Endothelial cell of umbilical vein (primary cell): ENCODE measurements around the gene MACROD2. TPM values are rescaled to one million over a fixed set of nuclear protein-coding genes. Genes with fewer than 3 reads are reported as not detected.

ENCODE experiments used
- BruUV-seq: library from RNA; stranded (reverse); fragments of 400-500 nt; replicated peaks from 2 replicates; lab custom pipeline; 2021; lab: Mats Ljungman, UMichigan
- CTCF ChIA-PET: fragments of 300-600, 350-600 bp; sonication (Branson Sonifier 250); formaldehyde crosslinking; loops from one replicate; lab custom pipeline; 2021; ENCODE audit warnings: antibody characterized with exemption, inconsistent platforms; lab: Charles Lee
- POLR2A ChIA-PET: fragments of 300-600, 350-600 bp; sonication (Branson Sonifier 250); formaldehyde crosslinking; loops from one replicate; lab custom pipeline; 2021; ENCODE audit warnings: antibody characterized with exemption, inconsistent platforms; lab: Charles Lee
- DNase-seq: peaks from one replicate; pipeline ENCODE4 v3.0.0-alpha.2; 2011; ENCODE audit warnings: low read depth, low spot score
- FAIRE-seq: peaks from 2 replicates; lab custom pipeline; 2011; peaks lifted over from hg19 to GRCh38; lab: Jason Lieb, UNC
- H2AFZ ChIP-seq: 2 replicates; pipeline ENCODE4 v1.6.0; 2012; ENCODE audit warnings: low read depth, low read length, control low read depth, inconsistent platforms
- H3K27ac ChIP-seq: 2 replicates; pipeline ENCODE4 v1.5.1; 2011; ENCODE audit warnings: low read depth, mild to moderate bottlenecking, control low read depth, low read length, moderate library complexity; ENCODE audit not compliant: insufficient read depth
- H3K27me3 ChIP-seq, 2 experiments: 2 replicates each; pipeline versions ENCODE4 v1.6.0 to v1.6.1; 2011; ENCODE audit warnings: low read length in 2 of 2, mixed read lengths in 1 of 2; ENCODE audit not compliant: control insufficient read depth in 2 of 2, insufficient read depth in 2 of 2
- H3K36me3 ChIP-seq, 2 experiments: 2 replicates in 1 of 2; 3 replicates in 1 of 2; pipeline ENCODE4 v1.5.1; 2011; ENCODE audit warnings: low read length in 2 of 2, mild to moderate bottlenecking in 1 of 2, moderate library complexity in 1 of 2; ENCODE audit not compliant: control insufficient read depth in 2 of 2, insufficient read depth in 2 of 2; ENCODE audit errors: extremely low read depth in 1 of 2
- H3K4me1 ChIP-seq: 3 replicates; pipeline ENCODE4 v1.5.1; 2011; ENCODE audit warnings: mild to moderate bottlenecking, low read length; ENCODE audit not compliant: control insufficient read depth, insufficient read depth; ENCODE audit errors: extremely low read depth
- H3K4me2 ChIP-seq: 2 replicates; pipeline ENCODE4 v1.6.1; 2011; ENCODE audit warnings: low read length, control low read depth, mixed read lengths; ENCODE audit not compliant: insufficient read depth
- H3K4me3 ChIP-seq, 3 experiments: fragments of 200-600 bp in 1 of 3; sonication (generic), shearing (Covaris generic) in 1 of 3; replicated peaks in 1 of 3; 2 replicates each; pipeline ENCODE4 v1.5.1; 2011 to 2016; ENCODE audit warnings: control low read depth in 3 of 3, low read length in 3 of 3, mild to moderate bottlenecking in 2 of 3, inconsistent platforms in 1 of 3, low read depth in 1 of 3, moderate library complexity in 1 of 3; ENCODE audit not compliant: insufficient read depth in 1 of 3
- H3K79me2 ChIP-seq: 2 replicates; pipeline ENCODE4 v1.6.0; 2012; ENCODE audit warnings: low read length, inconsistent platforms; ENCODE audit not compliant: control insufficient read depth, insufficient read depth
- H3K9ac ChIP-seq: replicated peaks from 2 replicates; pipeline ENCODE3; 2011; ENCODE audit warnings: low read length, control low read depth; ENCODE audit not compliant: insufficient read depth; ENCODE audit errors: extremely low read depth
- H3K9me1 ChIP-seq: replicated peaks from 3 replicates; pipeline ENCODE4 v1.6.0; 2011; ENCODE audit warnings: mild to moderate bottlenecking, low read length; ENCODE audit not compliant: control insufficient read depth, insufficient read depth; ENCODE audit errors: extremely low read depth
- H3K9me3 ChIP-seq: replicated peaks from 2 replicates; pipeline ENCODE4 v1.5.1; 2012; ENCODE audit warnings: low read length, inconsistent platforms; ENCODE audit not compliant: control insufficient read depth, insufficient read depth
- H4K20me1 ChIP-seq: replicated peaks from 2 replicates; pipeline ENCODE3; 2011; ENCODE audit warnings: mild to moderate bottlenecking, low read length; ENCODE audit not compliant: control insufficient read depth, insufficient read depth; ENCODE audit errors: extremely low read depth
- GATA2 ChIP-seq: IDR thresholded peaks from 2 replicates; pipeline ENCODE4 v1.7.0; 2011; ENCODE audit warnings: low read depth, mild to moderate bottlenecking, moderate library complexity, mixed read lengths, low read length; ENCODE audit not compliant: insufficient read length, insufficient read depth
- JUN ChIP-seq: IDR thresholded peaks from 2 replicates; pipeline ENCODE4 v1.6.1; 2011; ENCODE audit warnings: borderline replicate concordance, low read depth; ENCODE audit not compliant: insufficient read length, insufficient read depth
- MYC ChIP-seq: IDR thresholded peaks from one replicate; pipeline ENCODE4 v1.6.1; 2011; ENCODE audit warnings: mild to moderate bottlenecking, low read depth, low read length
- POLR2AphosphoS5 ChIP-seq: IDR thresholded peaks from 2 replicates; pipeline ENCODE4 v1.6.1; 2012; ENCODE audit warnings: low read depth, mild to moderate bottlenecking, control low read depth, low read length, moderate library complexity; ENCODE audit not compliant: insufficient read depth
- dilution Hi-C: fragments of 300-500 bp; cut with MboI; formaldehyde crosslinking; loops from one replicate; pipeline ENCODE4 v1.15.0; 2019; ENCODE audit warnings: low sequenced_read_pairs; ENCODE audit not compliant: extremely low pct_ligation_motif_present
- intact Hi-C: fragments of 100-400 bp; cut with micrococcal nuclease; formaldehyde crosslinking; loops from one replicate; pipeline ENCODE4 v1.10.0; 2022
- polyA plus RNA-seq, 4 experiments: library from polyadenylated mRNA; depleted of rRNA in 3 of 4; stranded (reverse) in 3 of 4; unstranded in 1 of 4; fragments of >200 nt; gene quantifications; 2 replicates each; pipeline versions ENCODE4 v1.2.1 to v1.2.3, GENCODE V29; 2011 to 2012; ENCODE audit warnings: missing spikeins in 1 of 4
- total RNA-seq: library from RNA; stranded (reverse); gene quantifications from 2 replicates; pipeline ENCODE4 v1.2.3, GENCODE V29; 2021
- TF ChIP-seq, protein P1 (sequence below), 2 donors: IDR thresholded peaks; 1 replicate in 1 of 2; 2 replicates in 1 of 2; pipeline ENCODE4 v1.5.1; 2011; ENCODE audit warnings: low read length in 2 of 2, mild to moderate bottlenecking in 2 of 2, moderate library complexity in 2 of 2, control low read depth in 1 of 2, inconsistent platforms in 1 of 2, low read depth in 1 of 2; ENCODE audit not compliant: insufficient read depth in 1 of 2; ENCODE audit errors: extremely low read depth in 1 of 2

MACROD2 gene
- total and polyA plus RNA-seq, 2 donors (not counting 3 experiments of a cell fraction or from before 2014, with no cell fraction given), result 0.11 to 0.73 TPM

DNA sequence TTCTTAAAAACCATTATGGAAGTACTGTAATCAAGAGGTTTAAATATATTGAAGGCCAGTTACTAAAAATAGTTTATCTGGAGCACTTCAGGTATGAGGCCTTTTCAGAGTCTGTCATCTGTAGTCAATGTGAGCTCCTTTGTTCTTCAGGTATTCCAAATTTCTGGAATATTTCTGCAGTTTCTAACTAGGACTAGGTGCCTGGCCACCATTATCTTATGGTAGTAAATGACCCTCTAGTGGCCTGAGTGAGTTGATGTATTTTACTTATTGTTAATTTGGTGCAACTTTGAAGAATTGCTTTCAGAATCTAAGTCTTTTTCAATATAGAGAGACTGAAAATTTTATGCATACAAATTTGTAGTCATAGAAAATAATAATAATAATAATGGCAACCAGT, 437.3 kb downstream of the MACROD2 start:
- H3K36me3 ChIP-seq, result no peaks in the 10 kb centered on the region
- no peak overlapping the region for H3K9ac ChIP-seq
- DNase-seq (no peak), FAIRE-seq (no peak)
- CTCF ChIA-PET, result interaction anchor here (1.5 kb wide), 1 partner anchor 10 kb away, joined by 3 read pairs; no protein-coding TSS in a partner anchor
- H3K79me2 ChIP-seq, result no peaks in the 10 kb centered on the region
- TF ChIP-seq, protein P1, sequence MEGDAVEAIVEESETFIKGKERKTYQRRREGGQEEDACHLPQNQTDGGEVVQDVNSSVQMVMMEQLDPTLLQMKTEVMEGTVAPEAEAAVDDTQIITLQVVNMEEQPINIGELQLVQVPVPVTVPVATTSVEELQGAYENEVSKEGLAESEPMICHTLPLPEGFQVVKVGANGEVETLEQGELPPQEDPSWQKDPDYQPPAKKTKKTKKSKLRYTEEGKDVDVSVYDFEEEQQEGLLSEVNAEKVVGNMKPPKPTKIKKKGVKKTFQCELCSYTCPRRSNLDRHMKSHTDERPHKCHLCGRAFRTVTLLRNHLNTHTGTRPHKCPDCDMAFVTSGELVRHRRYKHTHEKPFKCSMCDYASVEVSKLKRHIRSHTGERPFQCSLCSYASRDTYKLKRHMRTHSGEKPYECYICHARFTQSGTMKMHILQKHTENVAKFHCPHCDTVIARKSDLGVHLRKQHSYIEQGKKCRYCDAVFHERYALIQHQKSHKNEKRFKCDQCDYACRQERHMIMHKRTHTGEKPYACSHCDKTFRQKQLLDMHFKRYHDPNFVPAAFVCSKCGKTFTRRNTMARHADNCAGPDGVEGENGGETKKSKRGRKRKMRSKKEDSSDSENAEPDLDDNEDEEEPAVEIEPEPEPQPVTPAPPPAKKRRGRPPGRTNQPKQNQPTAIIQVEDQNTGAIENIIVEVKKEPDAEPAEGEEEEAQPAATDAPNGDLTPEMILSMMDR (IDR thresholded peaks at IDR 0.05; ENCODE audit: extremely low read depth in 1 of 2, insufficient read depth in 1 of 2, low read depth in 1 of 2, low read length in 2 of 2), result no peak
- TF ChIP-seq JUN (no peak), MYC (no peak), POLR2AphosphoS5 (no peak), GATA2 (no peak)
- H3K27ac ChIP-seq, result no peak overlapping the region
- no peaks in the 10 kb centered on the region for H3K27me3 ChIP-seq
- BruUV-seq, result no TSS peak
- POLR2A ChIA-PET, result no interaction called here
- H3K9me3 ChIP-seq, result no peaks in the 10 kb centered on the region
- H4K20me1 ChIP-seq, result no peaks in the 10 kb centered on the region
- no peak overlapping the region for H2AFZ ChIP-seq
- dilution Hi-C loops (no loop called here), intact Hi-C loops (no loop called here)
- H3K4me2 ChIP-seq, result no peak overlapping the region
- H3K9me1 ChIP-seq, result no peaks in the 10 kb centered on the region
- H3K4me3 ChIP-seq, result no peak overlapping the region
- H3K4me1 ChIP-seq, result no peaks in the 10 kb centered on the region
